Cardiac muscle cell (in vitro differentiated cells and primary cell): ENCODE data around the gene STRN3. TPM values are rescaled to one million over a fixed set of nuclear protein-coding genes. Genes with fewer than 3 reads are reported as not detected.

Source experiments
- DNase-seq, 2 donors: peaks; one replicate each; pipeline versions ENCODE4 v3.0.0 to v3.0.0-alpha.2; 2010 to 2017; ENCODE audit warnings: low read depth in 1 of 2, low spot score in 1 of 2
- H3K27ac ChIP-seq: fragments of 200-600 bp; sonication (generic); 2 replicates; pipeline ENCODE4 v1.5.1; 2016
- H3K27me3 ChIP-seq: fragments of 200-600 bp; sonication (generic); 2 replicates; pipeline ENCODE4 v1.6.0; 2016; ENCODE audit warnings: control low read depth
- H3K36me3 ChIP-seq: fragments of 200-600 bp; sonication (generic); 2 replicates; pipeline ENCODE4 v1.5.1; 2016; ENCODE audit warnings: control low read depth
- H3K4me1 ChIP-seq: fragments of 200-600 bp; sonication (generic); 2 replicates; pipeline ENCODE4 v1.8.1; 2017; ENCODE audit warnings: low read depth, mild to moderate bottlenecking, mixed run types
- H3K4me3 ChIP-seq: fragments of 200-600 bp; sonication (generic); 2 replicates; pipeline ENCODE4 v1.5.1; 2016; ENCODE audit warnings: mild to moderate bottlenecking
- H3K9me3 ChIP-seq: fragments of 200-600 bp; sonication (generic); 2 replicates; pipeline ENCODE4 v1.5.1; 2017; ENCODE audit warnings: low read depth, mild to moderate bottlenecking, control low read depth
- CTCF ChIP-seq: IDR thresholded peaks from 2 replicates; pipeline ENCODE4 v1.5.1; 2012; ENCODE audit warnings: low read depth, mild to moderate bottlenecking, low read length
- polyA plus RNA-seq: library from polyadenylated mRNA; unstranded; fragments of >200 nt; fragmentation: Nextera tagmentation; extraction: Ambion mirVana; gene quantifications from 2 replicates; pipeline ENCODE4 v1.2.1, GENCODE V29; 2016
- total RNA-seq: library from RNA; depleted of rRNA; stranded (reverse); fragments of >200 nt; gene quantifications from 2 replicates; pipeline ENCODE4 v1.2.3, GENCODE V29; 2016

The STRN3 gene
- total and polyA plus RNA-seq, 2 experiments from 2014 or later, result 18.1 to 57.3 TPM

DNA sequence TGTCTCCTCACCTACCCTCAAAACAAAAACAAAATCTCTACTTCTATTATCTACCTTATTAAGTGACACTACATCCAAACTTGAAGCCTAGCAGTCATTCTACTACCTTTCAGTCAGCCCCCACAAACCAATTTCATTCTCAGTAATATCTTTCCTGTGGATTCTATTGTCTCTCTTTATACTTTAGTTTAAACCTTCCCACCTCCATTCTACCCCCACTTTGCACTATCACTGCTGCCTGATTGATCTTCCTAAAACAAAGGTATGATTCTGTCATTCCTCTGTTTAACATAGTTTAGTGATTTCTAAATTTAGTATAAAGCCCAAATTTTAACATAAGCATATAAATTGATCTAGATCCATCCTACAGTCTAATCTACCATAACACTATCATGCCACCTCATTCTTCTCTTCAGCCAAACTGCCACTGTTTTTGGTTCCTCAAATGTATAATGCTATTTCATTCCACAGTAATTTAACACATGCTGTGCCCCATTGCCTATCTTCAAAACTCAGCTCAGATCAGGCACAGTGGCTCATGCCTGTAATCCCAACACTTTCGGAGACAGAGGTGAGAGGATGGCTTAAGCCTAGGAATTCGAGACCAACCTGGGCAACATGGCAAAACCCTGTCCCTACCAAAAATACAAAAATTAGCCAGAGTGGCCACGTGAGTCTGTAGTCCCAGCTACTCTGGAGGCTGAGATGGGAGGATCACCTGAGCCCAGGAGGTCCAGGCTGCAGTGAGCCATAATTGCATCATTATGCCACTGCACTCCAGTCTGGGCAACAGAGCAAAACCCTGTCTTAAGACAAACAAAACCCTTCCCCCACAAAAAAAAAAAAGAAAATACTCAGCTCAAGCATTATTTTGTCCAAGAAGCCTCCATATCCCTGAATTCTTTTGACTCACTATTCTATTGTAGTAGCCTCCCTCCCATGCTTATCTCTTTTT lies 3.1 kb upstream of the STRN3 start:
- Histone ChIP-seq H3K9me3 (no peaks in the 10 kb centered on the region), H3K4me3 (no peak overlapping the region), H3K4me1 (peaks cover 2% of the 10 kb centered on the region), H3K36me3 (no peaks in the 10 kb centered on the region), H3K27me3 (no peaks in the 10 kb centered on the region), H3K27ac (no peak overlapping the region)
- DNase-seq, result no peak
- TF ChIP-seq CTCF, result no peak

GRCh38 chr14:31027847-31028246 lies 1.7 kb upstream of the STRN3 start:
- DNase-seq, result no peak
- TF ChIP-seq CTCF, result no peak
- H3K9me3 ChIP-seq, result no peaks in the 10 kb centered on the region
- H3K4me3 ChIP-seq, result no peak overlapping the region
- H3K4me1 ChIP-seq, result peaks cover 15% of the 10 kb centered on the region
- H3K27me3 ChIP-seq, result no peaks in the 10 kb centered on the region
- peak overlapping the region; percentile 99 for H3K27ac ChIP-seq
- no peaks in the 10 kb centered on the region for H3K36me3 ChIP-seq

DNA sequence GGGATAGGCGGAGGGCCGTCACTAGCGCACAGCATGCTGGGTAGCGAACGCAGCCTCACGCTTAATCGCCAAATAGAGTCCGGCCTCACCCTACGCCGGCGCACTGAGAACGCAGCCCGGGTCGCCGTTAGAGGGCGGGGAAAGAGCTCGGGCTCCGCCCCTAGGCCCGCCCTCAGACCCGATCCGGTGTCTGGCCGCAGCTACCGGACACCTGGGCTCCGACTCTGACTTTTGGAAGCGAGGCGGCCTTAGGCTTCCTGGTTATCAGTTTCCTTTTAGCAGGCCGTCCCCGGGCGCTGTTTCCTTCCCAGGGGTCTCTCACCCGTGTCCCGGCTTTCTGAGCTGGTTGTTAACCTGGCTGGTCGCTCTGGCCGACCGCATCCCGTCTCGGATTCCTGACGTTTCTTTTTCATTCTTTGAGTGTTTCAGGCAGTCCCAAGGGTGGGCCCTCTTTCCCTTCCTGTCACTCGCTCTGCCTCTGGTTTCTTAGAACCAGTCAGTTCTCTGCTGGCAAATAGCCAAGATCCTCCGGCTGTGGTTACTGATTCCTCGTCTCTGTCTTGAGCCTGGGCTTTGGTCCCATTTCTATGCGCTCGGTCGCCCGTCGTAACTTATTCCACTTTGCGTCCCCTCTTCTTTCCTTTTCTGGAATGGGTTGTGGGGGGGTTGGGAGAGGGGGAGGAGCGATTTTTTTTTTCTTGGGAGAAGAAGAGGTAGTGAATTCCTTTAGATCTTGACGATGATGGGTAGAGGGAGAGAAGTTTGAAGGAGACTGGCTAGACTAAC lies 464 bp upstream of the STRN3 start:
- Histone ChIP-seq H3K4me3 (peak overlapping the region; percentile 94), H3K4me1 (peaks cover 17% of the 10 kb centered on the region), H3K36me3 (no peaks in the 10 kb centered on the region), H3K27ac (peak overlapping the region; percentile 99), H3K27me3 (no peaks in the 10 kb centered on the region), H3K9me3 (no peaks in the 10 kb centered on the region)
- TF ChIP-seq CTCF, result no peak
- peak; percentile 97 to 98 for DNase-seq

DNA sequence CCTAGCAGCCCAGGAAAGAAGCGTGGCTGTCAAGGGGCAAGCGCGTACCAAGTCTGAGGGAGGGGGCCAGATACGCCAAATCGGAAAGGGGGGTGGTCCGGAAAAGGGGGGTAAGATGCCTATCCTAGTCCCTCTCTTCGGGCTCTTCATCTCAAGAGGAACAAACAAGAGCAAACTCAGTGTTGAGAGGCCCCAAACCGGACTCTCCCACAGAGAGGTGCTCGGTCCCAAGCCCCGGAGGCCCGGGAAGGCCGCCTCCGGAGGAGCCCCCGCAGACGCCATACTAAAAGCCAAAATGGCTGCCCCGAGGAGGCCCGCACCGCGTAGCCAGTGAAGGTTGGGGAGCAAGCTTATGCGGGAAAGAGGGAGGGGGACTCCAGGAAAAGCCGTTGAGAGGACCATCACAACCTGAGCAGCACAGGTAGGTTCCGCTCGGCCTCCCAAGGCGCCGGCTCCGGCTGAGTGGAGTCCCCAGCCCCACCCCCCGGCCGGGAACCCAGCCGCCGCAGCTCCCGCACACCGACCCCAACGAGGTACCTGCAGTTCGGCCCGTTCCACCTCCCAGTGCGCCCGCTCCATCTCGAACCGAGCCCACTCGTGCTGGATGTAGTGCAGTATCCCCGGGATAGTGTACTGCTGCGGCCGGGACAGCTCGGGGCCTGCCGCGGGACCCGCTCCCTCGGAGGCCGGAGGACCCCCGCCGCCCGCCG lies 657 bp downstream of the STRN3 start, which contains the start of gene AP4S1:
Gene AP4S1, plus strand, starts transcription at position 283 of the 710 bp plus-strand sequence. CDS start 40,548 bp downstream, outside the sequence.
- H3K4me3 ChIP-seq, result peak within 1 kb of the TSS; percentile 94
- DNase-seq, result peak in 1 of 2 donors; percentile 64
- peak within 1 kb of the TSS; percentile 99 for H3K27ac ChIP-seq
- no peaks in the 10 kb centered on the region for H3K36me3 ChIP-seq
- H3K4me1 ChIP-seq, result peaks cover 17% of the 10 kb centered on the region
- H3K27me3 ChIP-seq, result no peaks in the 10 kb centered on the region
- no peak for TF ChIP-seq CTCF
- H3K9me3 ChIP-seq, result no peaks in the 10 kb centered on the region
